HepG2 (cell line): ENCODE data around the gene PYGL.

ENCODE experiments used
- ATAD3A ChIP-seq: sonication (generic); formaldehyde crosslinking; IDR thresholded peaks from 2 replicates; pipeline ENCODE4 v1.4.0; 2020; ENCODE audit warnings: missing genetic modification reagents
- GTF2F1 ChIP-seq: fragments of 150-350 bp; IDR thresholded peaks from 2 replicates; pipeline ENCODE4 v1.6.1; 2014; ENCODE audit warnings: low read length
- HNF4A ChIP-seq: sonication (generic); formaldehyde crosslinking; IDR thresholded peaks from 2 replicates; pipeline ENCODE4 v1.4.0; 2020; ENCODE audit warnings: missing genetic modification reagents
- NBN ChIP-seq: fragments of 450-650 bp; conservative IDR thresholded peaks from 2 replicates; pipeline ENCODE4 v1.6.1; 2017
- NCOA2 ChIP-seq: sonication (generic); formaldehyde crosslinking; IDR thresholded peaks from 2 replicates; pipeline ENCODE4 v1.8.0; 2022; ENCODE audit warnings: inconsistent platforms
- PCBP1 ChIP-seq: fragments of 200-400 bp; formaldehyde crosslinking; IDR thresholded peaks from 2 replicates; pipeline ENCODE4 v1.6.1; 2017; ENCODE audit warnings: mild to moderate bottlenecking, low read depth, low read length, borderline replicate concordance
- SRF ChIP-seq: IDR thresholded peaks from 2 replicates; pipeline ENCODE4 v1.6.1; 2011; ENCODE audit warnings: mild to moderate bottlenecking, low read depth, low read length, moderate library complexity
- SRSF9 ChIP-seq: fragments of 200-400 bp; formaldehyde crosslinking; IDR thresholded peaks from 2 replicates; pipeline ENCODE4 v1.6.1; 2018; ENCODE audit warnings: borderline replicate concordance, mild to moderate bottlenecking, low read depth, low read length; ENCODE audit not compliant: insufficient read depth, poor library complexity, severe bottlenecking
- TF ChIP-seq, protein P1 (sequence below): sonication (generic); formaldehyde crosslinking; IDR thresholded peaks from 2 replicates; pipeline ENCODE4 v1.4.0; 2020; ENCODE audit warnings: missing genetic modification reagents, mild to moderate bottlenecking, borderline replicate concordance
- TF ChIP-seq, protein P2 (sequence below): sonication (generic); formaldehyde crosslinking; IDR thresholded peaks from 2 replicates; pipeline ENCODE4 v1.5.0; 2020; ENCODE audit warnings: mild to moderate bottlenecking, missing genetic modification reagents, moderate library complexity

DNA sequence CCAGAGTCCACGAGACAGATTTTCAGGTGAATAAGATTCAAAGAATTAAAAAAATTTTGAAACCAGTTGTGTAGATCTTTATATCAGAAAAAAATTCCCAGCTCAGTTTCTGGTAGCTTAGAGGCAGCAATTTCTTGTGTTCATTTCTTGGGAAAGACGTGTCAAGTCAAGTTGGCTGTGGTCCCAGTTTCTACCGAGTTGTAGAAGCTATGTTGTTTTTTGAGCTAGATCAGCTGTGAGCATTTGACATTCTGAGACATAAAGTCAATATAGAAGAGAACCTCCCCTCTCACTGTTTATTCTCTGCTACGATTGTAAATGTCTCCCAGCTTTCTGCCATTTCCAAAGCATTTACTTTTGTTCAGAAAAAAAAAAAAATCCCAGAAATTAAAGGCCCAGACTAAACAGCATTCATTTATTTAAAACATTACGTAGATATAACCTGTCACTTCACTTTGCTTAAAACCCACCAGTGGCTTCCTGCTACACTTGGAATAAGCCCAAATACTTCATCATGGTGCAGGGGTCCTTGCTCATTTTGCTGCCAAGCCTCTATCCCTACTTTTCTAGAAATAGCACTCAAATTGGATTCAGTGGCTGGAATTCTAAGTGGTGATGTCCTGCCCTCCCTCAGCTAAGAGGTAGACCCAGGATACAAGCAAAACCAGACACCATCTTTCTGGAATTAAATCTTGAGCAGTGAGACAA, 20.6 kb upstream of the PYGL start:
- TF ChIP-seq SRF (no peak), NBN (no peak), ATAD3A (no peak), NCOA2 (CRISPR knock-in tag) (no peak), GTF2F1 (no peak), PCBP1 (no peak), HNF4A (CRISPR knock-in tag) (no peak), SRSF9 (no peak)
- TF ChIP-seq, protein P1, sequence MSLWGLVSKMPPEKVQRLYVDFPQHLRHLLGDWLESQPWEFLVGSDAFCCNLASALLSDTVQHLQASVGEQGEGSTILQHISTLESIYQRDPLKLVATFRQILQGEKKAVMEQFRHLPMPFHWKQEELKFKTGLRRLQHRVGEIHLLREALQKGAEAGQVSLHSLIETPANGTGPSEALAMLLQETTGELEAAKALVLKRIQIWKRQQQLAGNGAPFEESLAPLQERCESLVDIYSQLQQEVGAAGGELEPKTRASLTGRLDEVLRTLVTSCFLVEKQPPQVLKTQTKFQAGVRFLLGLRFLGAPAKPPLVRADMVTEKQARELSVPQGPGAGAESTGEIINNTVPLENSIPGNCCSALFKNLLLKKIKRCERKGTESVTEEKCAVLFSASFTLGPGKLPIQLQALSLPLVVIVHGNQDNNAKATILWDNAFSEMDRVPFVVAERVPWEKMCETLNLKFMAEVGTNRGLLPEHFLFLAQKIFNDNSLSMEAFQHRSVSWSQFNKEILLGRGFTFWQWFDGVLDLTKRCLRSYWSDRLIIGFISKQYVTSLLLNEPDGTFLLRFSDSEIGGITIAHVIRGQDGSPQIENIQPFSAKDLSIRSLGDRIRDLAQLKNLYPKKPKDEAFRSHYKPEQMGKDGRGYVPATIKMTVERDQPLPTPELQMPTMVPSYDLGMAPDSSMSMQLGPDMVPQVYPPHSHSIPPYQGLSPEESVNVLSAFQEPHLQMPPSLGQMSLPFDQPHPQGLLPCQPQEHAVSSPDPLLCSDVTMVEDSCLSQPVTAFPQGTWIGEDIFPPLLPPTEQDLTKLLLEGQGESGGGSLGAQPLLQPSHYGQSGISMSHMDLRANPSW = no peak
- TF ChIP-seq, protein P2, sequence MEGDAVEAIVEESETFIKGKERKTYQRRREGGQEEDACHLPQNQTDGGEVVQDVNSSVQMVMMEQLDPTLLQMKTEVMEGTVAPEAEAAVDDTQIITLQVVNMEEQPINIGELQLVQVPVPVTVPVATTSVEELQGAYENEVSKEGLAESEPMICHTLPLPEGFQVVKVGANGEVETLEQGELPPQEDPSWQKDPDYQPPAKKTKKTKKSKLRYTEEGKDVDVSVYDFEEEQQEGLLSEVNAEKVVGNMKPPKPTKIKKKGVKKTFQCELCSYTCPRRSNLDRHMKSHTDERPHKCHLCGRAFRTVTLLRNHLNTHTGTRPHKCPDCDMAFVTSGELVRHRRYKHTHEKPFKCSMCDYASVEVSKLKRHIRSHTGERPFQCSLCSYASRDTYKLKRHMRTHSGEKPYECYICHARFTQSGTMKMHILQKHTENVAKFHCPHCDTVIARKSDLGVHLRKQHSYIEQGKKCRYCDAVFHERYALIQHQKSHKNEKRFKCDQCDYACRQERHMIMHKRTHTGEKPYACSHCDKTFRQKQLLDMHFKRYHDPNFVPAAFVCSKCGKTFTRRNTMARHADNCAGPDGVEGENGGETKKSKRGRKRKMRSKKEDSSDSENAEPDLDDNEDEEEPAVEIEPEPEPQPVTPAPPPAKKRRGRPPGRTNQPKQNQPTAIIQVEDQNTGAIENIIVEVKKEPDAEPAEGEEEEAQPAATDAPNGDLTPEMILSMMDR (CRISPR knock-in tag) = no peak
